Choroid plexus epithelial cell (primary cell): ENCODE measurements around the gene UBE2O.
A peak's percentile ranks its signal among the peaks of the same experiment; 100 is the strongest.

Source experiments
- DNase-seq: peaks from one replicate; pipeline ENCODE4 v3.0.0-alpha.2; 2010; ENCODE audit warnings: low read depth
- H3K4me3 ChIP-seq: 2 replicates; pipeline ENCODE4 v1.5.1; 2011; ENCODE audit warnings: low read depth, mild to moderate bottlenecking, control low read depth, low read length, moderate library complexity
- CTCF ChIP-seq: conservative IDR thresholded peaks from 2 replicates; pipeline ENCODE4 v1.5.1; 2011; ENCODE audit warnings: low read depth, mild to moderate bottlenecking, control low read depth, inconsistent platforms, low read length, moderate library complexity

The UBE2O gene

GRCh38 chr17:76416457-76416856 is 36.5 kb downstream of the UBE2O start:
- H3K4me3 ChIP-seq, result no peak overlapping the region
- no peak for TF ChIP-seq CTCF
- DNase-seq, result no peak

GRCh38 chr17:76415786-76416185 is 37.2 kb downstream of the UBE2O start:
- H3K4me3 ChIP-seq, result no peak overlapping the region
- TF ChIP-seq CTCF, result no peak
- no peak for DNase-seq

GRCh38 chr17:76414334-76415295 is 38.3 kb downstream of the UBE2O start:
- TF ChIP-seq CTCF, result no peak
- DNase-seq, result peak; percentile 66
- no peak overlapping the region for H3K4me3 ChIP-seq

GRCh38 chr17:76411247-76411646 is 41.7 kb downstream of the UBE2O start:
- DNase-seq, result no peak
- no peak overlapping the region for H3K4me3 ChIP-seq
- no peak for TF ChIP-seq CTCF

DNA sequence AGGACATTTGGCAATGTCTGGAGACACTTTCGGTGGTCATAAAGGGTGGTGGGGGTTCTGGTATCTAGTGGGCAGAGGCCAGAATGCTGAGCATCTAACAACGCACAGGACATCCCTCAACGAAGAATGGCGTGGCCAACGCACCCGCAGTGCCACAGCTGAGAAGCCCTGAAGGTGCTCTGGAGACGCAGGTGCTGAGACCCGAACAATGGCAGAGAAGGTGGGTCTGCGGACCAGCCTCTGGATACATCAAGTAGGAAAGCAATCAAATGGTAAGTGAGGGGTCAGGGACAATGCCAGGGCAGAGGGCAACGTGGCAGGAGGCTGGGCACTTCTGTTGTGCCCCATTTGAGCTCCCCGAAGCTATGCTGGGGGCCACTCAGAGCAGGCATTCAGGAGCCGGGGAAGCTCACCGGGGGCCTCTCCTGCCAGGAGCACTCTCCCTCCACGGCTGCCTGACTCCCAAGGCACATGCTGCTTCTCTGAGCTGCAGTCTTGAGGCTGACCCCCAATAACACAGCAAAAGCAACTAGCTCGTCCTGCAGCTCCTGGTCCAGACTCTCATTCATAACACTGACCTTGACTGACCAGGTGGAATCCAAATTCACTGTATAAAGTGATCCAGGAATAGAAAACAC is 42.5 kb downstream of the UBE2O start:
- H3K4me3 ChIP-seq, result no peak overlapping the region
- TF ChIP-seq CTCF, result no peak
- no peak for DNase-seq

GRCh38 chr17:76408037-76408849 is 44.7 kb downstream of the UBE2O start:
- TF ChIP-seq CTCF, result peak; percentile 89
- H3K4me3 ChIP-seq, result no peak overlapping the region
- DNase-seq, result peak; percentile 62
